Spleen (tissue), 11 donors: ENCODE measurements around the gene BPIFA1. TPM values are rescaled to one million over a fixed set of nuclear protein-coding genes. Genes with fewer than 3 reads are reported as not detected.

Source experiments
- DNase-seq: peaks from one replicate; pipeline ENCODE4 v3.0.0-alpha.2; 2020
- H3K27ac ChIP-seq, 8 donors: fragments of 200-600 bp; sonication (generic) in 7 of 8; 1 replicate in 4 of 8; 2 replicates in 4 of 8; pipeline versions ENCODE4 v1.5.0 to v1.8.0; 2016 to 2021; ENCODE audit warnings: inconsistent platforms in 4 of 8, mild to moderate bottlenecking in 4 of 8, moderate library complexity in 1 of 8
- H3K27me3 ChIP-seq, 7 donors: fragments of 200-600 bp; sonication (generic) in 6 of 7; replicated peaks in 1 of 7; 1 replicate in 4 of 7; 2 replicates in 3 of 7; pipeline versions ENCODE4 v1.5.0 to v1.8.0; 2016 to 2021; ENCODE audit warnings: inconsistent platforms in 3 of 7, mild to moderate bottlenecking in 1 of 7
- H3K36me3 ChIP-seq, 6 donors: fragments of 200-600 bp; sonication (generic) in 5 of 6; 1 replicate in 4 of 6; 2 replicates in 2 of 6; pipeline versions ENCODE4 v1.5.0 to v1.8.0; 2016 to 2021; ENCODE audit warnings: inconsistent platforms in 2 of 6
- H3K4me1 ChIP-seq, 6 donors: fragments of 200-600 bp; sonication (generic) in 5 of 6; 1 replicate in 3 of 6; 2 replicates in 3 of 6; pipeline versions ENCODE4 v1.5.0 to v1.8.0; 2016 to 2021; ENCODE audit warnings: inconsistent platforms in 3 of 6
- H3K4me3 ChIP-seq, 8 donors: fragments of 200-600 bp; sonication (generic) in 7 of 8; 1 replicate in 4 of 8; 2 replicates in 4 of 8; pipeline versions ENCODE4 v1.5.0 to v1.8.0; 2016 to 2021; ENCODE audit warnings: inconsistent platforms in 4 of 8, mild to moderate bottlenecking in 4 of 8, moderate library complexity in 2 of 8
- H3K9me3 ChIP-seq, 8 donors: fragments of 200-600 bp; sonication (generic) in 7 of 8; 1 replicate in 4 of 8; 2 replicates in 4 of 8; pipeline versions ENCODE4 v1.5.0 to v1.8.0; 2016 to 2021; ENCODE audit warnings: inconsistent platforms in 4 of 8
- CTCF ChIP-seq, 11 experiments: fragments of 200-600 bp in 7 of 11; fragments of 450-650 bp in 4 of 11; sonication (generic) in 4 of 11; IDR thresholded peaks in 8 of 11; conservative IDR thresholded peaks in 3 of 11; 1 replicate in 7 of 11; 2 replicates in 4 of 11; pipeline versions ENCODE4 v1.4.0 to v1.8.0; 2016 to 2021; ENCODE audit warnings: antibody characterized with exemption in 11 of 11, inconsistent platforms in 4 of 11, mild to moderate bottlenecking in 1 of 11
- POLR2A ChIP-seq, 3 donors: fragments of 450-650 bp; IDR thresholded peaks; one replicate each; pipeline ENCODE4 v1.5.1; 2017; ENCODE audit warnings: antibody characterized with exemption in 3 of 3, mild to moderate bottlenecking in 1 of 3
- POLR2AphosphoS5 ChIP-seq, 3 donors: sonication (generic); formaldehyde crosslinking; IDR thresholded peaks; one replicate each; pipeline ENCODE4 v1.5.1; 2017; ENCODE audit warnings: antibody characterized with exemption in 3 of 3
- WGBS, 5 donors: extraction: QIAGEN DNeasy Blood & Tissue Kit in 3 of 5; methylation state at CpG; one replicate each; pipeline versions ENCODE4 v1.1.5 to v1.1.7; 2013 to 2018; 5-methylcytosine and 5-hydroxymethylcytosine counted together
- intact Hi-C: fragments of 100-400 bp; cut with DNase I; formaldehyde crosslinking; loops from one replicate; pipeline ENCODE4 v1.15.0; 2023; ENCODE audit warnings: low total_unique reads
- polyA plus RNA-seq, 3 donors: library from polyadenylated mRNA; stranded (reverse); fragments of 200-250 nt; gene quantifications; one replicate each; pipeline ENCODE4 v1.2.1, GENCODE V29; 2013
- total RNA-seq, 7 donors: library from RNA; depleted of rRNA in 3 of 7; stranded (reverse); fragments of >200 nt in 3 of 7; fragmentation: NEBNext Ultra II Directional in 4 of 7; extraction: Animal tissue kit (Norgen Biotek cat#: 25700) in 4 of 7; gene quantifications; one replicate each; pipeline versions ENCODE4 v1.1.0 to v1.2.1, GENCODE V29; 2016 to 2021
- donor health status: healthy with polysubstance abuse.
- donor health status: DM: no; HTN: no; CAD: no; lungs with moderate emphysema.
- donor health status: DM: no; HTN: no; CAD: no.
- donor health status: Bipolar disorder and iron deficiency.
- donor health status: healthy.
- donor health status: DM: no; HTN: no; CAD: no.
- donor health status: DM: yes; HTN: yes; CAD: no.

Gene BPIFA1
- total and polyA plus RNA-seq, 10 donors = not detected

- intact Hi-C loops = no loop called here
- 57 to 65% (median 58%) methylated on average over 2 of the region's 2 CpGs for WGBS, 5 donors
- H3K4me1 ChIP-seq = no peaks in the 10 kb centered on the region
- no peaks in the 10 kb centered on the region for H3K36me3 ChIP-seq
- H3K9me3 ChIP-seq = no peaks in the 10 kb centered on the region
- no peak overlapping the region for H3K4me3 ChIP-seq
- H3K27ac ChIP-seq = no peak overlapping the region
- H3K27me3 ChIP-seq = peaks cover 0 to 48% (median 0%) of the 10 kb centered on the region in 7 donors
- TF ChIP-seq POLR2AphosphoS5 (IDR thresholded peaks at IDR 0.05) = no peak
- TF ChIP-seq CTCF (IDR thresholded peaks at IDR 0.05 in 8 of 11, conservative IDR thresholded peaks at IDR 0.05 in 3 of 11) = no peak
- TF ChIP-seq POLR2A (IDR thresholded peaks at IDR 0.05) = no peak
- no peak for DNase-seq
Observed at GRCh38 chr20:33284937-33285336, 49.1 kb downstream of the BPIFA1 start.

GRCh38 chr20:33285861-33286495 is 50.2 kb downstream of the BPIFA1 start:
- Histone ChIP-seq H3K27me3 (peaks cover 0 to 44% (median 0%) of the 10 kb centered on the region in 7 donors), H3K9me3 (no peaks in the 10 kb centered on the region), H3K4me3 (no peak overlapping the region), H3K36me3 (no peaks in the 10 kb centered on the region), H3K4me1 (no peaks in the 10 kb centered on the region), H3K27ac (no peak overlapping the region)
- intact Hi-C loops = no loop called here
- TF ChIP-seq POLR2A (IDR thresholded peaks at IDR 0.05) = no peak
- DNase-seq = no peak
- 66 to 86% (median 73%) methylated on average over 8 to 10 of the region's 10 CpGs for whole genome bisulfite sequencing, 5 donors

- Histone ChIP-seq H3K9me3 (no peaks in the 10 kb centered on the region), H3K27ac (no peak overlapping the region), H3K4me1 (no peaks in the 10 kb centered on the region), H3K4me3 (no peak overlapping the region), H3K27me3 (peaks cover 0 to 57% (median 6%) of the 10 kb centered on the region in 7 donors), H3K36me3 (no peaks in the 10 kb centered on the region)
- intact Hi-C loops = no loop called here
- TF ChIP-seq CTCF (IDR thresholded peaks at IDR 0.05 in 8 of 11, conservative IDR thresholded peaks at IDR 0.05 in 3 of 11) = no peak
- TF ChIP-seq POLR2A (IDR thresholded peaks at IDR 0.05) = no peak
- no peak for TF ChIP-seq POLR2AphosphoS5 (IDR thresholded peaks at IDR 0.05)
- DNase-seq = no peak
Observed at GRCh38 chr20:33287884-33288283, 52.1 kb downstream of the BPIFA1 start.

- 86 to 97% (median 90%) methylated on average over 12 to 13 of the region's 13 CpGs for WGBS, 5 donors
Observed at GRCh38 chr20:33290852-33291251, 55.1 kb downstream of the BPIFA1 start.

More at GRCh38 chr20:33290852-33291251, 55.1 kb downstream of the BPIFA1 start:
- Histone ChIP-seq H3K4me3 (no peak overlapping the region), H3K9me3 (no peaks in the 10 kb centered on the region), H3K27me3 (peaks cover 0 to 37% (median 8%) of the 10 kb centered on the region in 7 donors), H3K27ac (no peak overlapping the region), H3K4me1 (no peaks in the 10 kb centered on the region), H3K36me3 (no peaks in the 10 kb centered on the region)
- TF ChIP-seq CTCF (IDR thresholded peaks at IDR 0.05 in 8 of 11, conservative IDR thresholded peaks at IDR 0.05 in 3 of 11) (no peak), POLR2A (IDR thresholded peaks at IDR 0.05) (no peak), POLR2AphosphoS5 (IDR thresholded peaks at IDR 0.05) (no peak)
- intact Hi-C loops = loop anchor here (10.0 kb wide), 1 partner anchor 506 kb away; no protein-coding TSS in a partner anchor
- DNase-seq = no peak
